ENCODE data around the gene BICC1. TPM values are rescaled to one million over a fixed set of nuclear protein-coding genes. Genes with fewer than 3 reads are reported as not detected.

Gene BICC1
- polyA plus RNA-seq, 1 donor (not counting 4 experiments of a cell fraction or from before 2014, with no cell fraction given): 4.2 TPM

GRCh38 chr10:58609532-58610150 is 97.0 kb downstream of the BICC1 start:
- dilution Hi-C loops (cut with MboI; ENCODE audit: extremely low pct_ligation_motif_present, low sequenced_read_pairs): no loop called here
- no peak overlapping the region for H3K27ac ChIP-seq (ENCODE audit: control insufficient read depth, insufficient read depth, low read length)
- FAIRE-seq (no peak), DNase-seq (ENCODE audit: low read depth, low spot score) (no peak)
- TF ChIP-seq CTCF (optimal IDR thresholded peaks at IDR 0.05 in 1 of 3, IDR thresholded peaks at IDR 0.05 in 1 of 3, conservative IDR thresholded peaks at IDR 0.05 in 1 of 3; ENCODE audit: extremely low read depth in 1 of 3, insufficient read depth in 2 of 3, low read length in 3 of 3) (no peak), EZH2 (IDR thresholded peaks at IDR 0.05; ENCODE audit: low read length) (no peak)
- H4K20me1 ChIP-seq (ENCODE audit: control insufficient read depth, extremely low read depth, insufficient read depth, low read length): no peaks in the 10 kb centered on the region
- no peaks in the 10 kb centered on the region for H3K36me3 ChIP-seq (ENCODE audit: control insufficient read depth in 2 of 2, extremely low read depth in 1 of 2, insufficient read depth in 2 of 2, low read length in 2 of 2)
- no peaks in the 10 kb centered on the region for H3K9me1 ChIP-seq (ENCODE audit: control insufficient read depth, extremely low read depth, insufficient read depth, low read length)
- H3K27me3 ChIP-seq (ENCODE audit: control insufficient read depth, extremely low read depth, insufficient read depth, low read length): no peaks in the 10 kb centered on the region
- H3K9me3 ChIP-seq (ENCODE audit: control insufficient read depth, low read depth, low read length): no peaks in the 10 kb centered on the region
- no peak overlapping the region for H3K4me2 ChIP-seq (ENCODE audit: control insufficient read depth, extremely low read depth, insufficient read depth, low read depth, low read length)
- H3K4me3 ChIP-seq (ENCODE audit: control insufficient read depth in 2 of 3, extremely low read depth in 1 of 3, insufficient read depth in 2 of 3, low read depth in 1 of 3, low read length in 3 of 3): no peak overlapping the region
- H3K4me1 ChIP-seq (ENCODE audit: control insufficient read depth, extremely low read depth, insufficient read depth, low read length): no peaks in the 10 kb centered on the region
- H3K79me2 ChIP-seq (ENCODE audit: control insufficient read depth, insufficient read depth, low read length): no peaks in the 10 kb centered on the region
- no peak overlapping the region for H3K9ac ChIP-seq (ENCODE audit: control insufficient read depth, extremely low read depth, insufficient read depth, low read length)
- no peak overlapping the region for H2AFZ ChIP-seq (ENCODE audit: control insufficient read depth, low read length)

- Histone ChIP-seq H3K36me3 (ENCODE audit: control insufficient read depth in 2 of 2, extremely low read depth in 1 of 2, insufficient read depth in 2 of 2, low read length in 2 of 2) (no peaks in the 10 kb centered on the region), H3K27ac (ENCODE audit: control insufficient read depth, insufficient read depth, low read length) (no peak overlapping the region), H3K4me1 (ENCODE audit: control insufficient read depth, extremely low read depth, insufficient read depth, low read length) (no peaks in the 10 kb centered on the region), H3K9me1 (ENCODE audit: control insufficient read depth, extremely low read depth, insufficient read depth, low read length) (no peaks in the 10 kb centered on the region), H4K20me1 (ENCODE audit: control insufficient read depth, extremely low read depth, insufficient read depth, low read length) (no peaks in the 10 kb centered on the region), H3K4me3 (ENCODE audit: control insufficient read depth in 2 of 3, extremely low read depth in 1 of 3, insufficient read depth in 2 of 3, low read depth in 1 of 3, low read length in 3 of 3) (no peak overlapping the region), H3K4me2 (ENCODE audit: control insufficient read depth, extremely low read depth, insufficient read depth, low read depth, low read length) (no peak overlapping the region), H3K79me2 (ENCODE audit: control insufficient read depth, insufficient read depth, low read length) (no peaks in the 10 kb centered on the region), H2AFZ (ENCODE audit: control insufficient read depth, low read length) (no peak overlapping the region), H3K9ac (ENCODE audit: control insufficient read depth, extremely low read depth, insufficient read depth, low read length) (no peak overlapping the region), H3K27me3 (ENCODE audit: control insufficient read depth, extremely low read depth, insufficient read depth, low read length) (no peaks in the 10 kb centered on the region), H3K9me3 (ENCODE audit: control insufficient read depth, low read depth, low read length) (no peaks in the 10 kb centered on the region)
- FAIRE-seq (no peak), DNase-seq (ENCODE audit: low read depth, low spot score) (no peak)
- TF ChIP-seq CTCF (optimal IDR thresholded peaks at IDR 0.05 in 1 of 3, IDR thresholded peaks at IDR 0.05 in 1 of 3, conservative IDR thresholded peaks at IDR 0.05 in 1 of 3; ENCODE audit: extremely low read depth in 1 of 3, insufficient read depth in 2 of 3, low read length in 3 of 3): no peak
- no peak for TF ChIP-seq EZH2 (IDR thresholded peaks at IDR 0.05; ENCODE audit: low read length)
- dilution Hi-C loops (cut with MboI; ENCODE audit: extremely low pct_ligation_motif_present, low sequenced_read_pairs): no loop called here
These were observed 102.7 kb downstream of the BICC1 start for GRCh38 chr10:58615237-58615935.

Measured in keratinocyte (primary cell).